ENCODE data around the gene ZNRF2.
"Not testable (repeated sequence)": the region's sequence is repeated elsewhere in the genome, so short reads cannot be mapped to it uniquely, and the experiment has no call there.

ZNRF2 gene

DNA sequence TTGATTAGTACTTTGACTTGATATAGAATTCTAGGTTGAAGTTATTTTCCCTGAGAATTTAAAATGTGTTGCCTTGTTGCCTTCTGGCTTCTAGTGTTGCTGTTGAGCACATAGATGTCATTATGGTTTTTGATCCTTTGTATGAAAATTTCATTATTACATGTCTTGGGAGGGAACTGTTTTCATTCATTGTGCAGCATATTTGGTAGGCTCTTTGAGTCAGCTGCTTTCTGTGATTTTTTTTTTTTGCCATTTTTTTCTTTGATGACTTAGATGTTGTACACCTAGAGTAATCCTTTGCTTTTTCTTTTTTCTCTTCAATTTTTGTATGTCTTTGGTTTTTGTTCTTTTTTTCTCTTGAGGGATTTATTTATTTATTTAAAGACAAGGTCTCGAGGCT is 13.1 kb downstream of the ZNRF2 start:
- not testable (repeated sequence) for H3K4me1 ChIP-seq (ENCODE audit: control insufficient read depth, insufficient read depth, low read length); H3K9ac ChIP-seq (ENCODE audit: low read depth, low read length); H3K4me3 ChIP-seq (ENCODE audit: low read depth, low read length); H3K27me3 ChIP-seq (ENCODE audit: control insufficient read depth, insufficient read depth, low read length); H3K36me3 ChIP-seq (ENCODE audit: control insufficient read depth, insufficient read depth, low read length); H3K9me3 ChIP-seq (ENCODE audit: control insufficient read depth, insufficient read depth, low read length)

DNA sequence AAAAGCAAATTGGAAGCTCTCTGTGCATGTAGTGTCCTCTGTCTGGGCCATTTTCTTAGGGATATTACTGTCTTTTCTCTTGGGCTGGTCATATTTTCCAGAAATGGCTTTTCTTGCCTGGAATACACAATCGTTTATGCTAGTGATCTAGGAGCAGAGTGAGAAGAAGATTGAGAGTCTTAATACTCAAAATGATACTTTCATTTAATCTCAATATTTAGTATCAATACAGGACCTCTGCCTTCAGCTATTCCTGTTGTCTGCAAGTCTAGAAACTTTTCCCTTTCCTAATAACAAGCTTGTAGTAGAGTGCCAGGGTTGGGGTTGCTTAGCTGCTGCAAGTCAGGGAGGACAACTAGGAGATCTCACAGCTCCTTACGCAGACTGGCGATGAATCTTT is 14.0 kb downstream of the ZNRF2 start:
- H3K27me3 ChIP-seq (ENCODE audit: control insufficient read depth, insufficient read depth, low read length); H3K4me3 ChIP-seq (ENCODE audit: low read depth, low read length); H3K9ac ChIP-seq (ENCODE audit: low read depth, low read length); H3K36me3 ChIP-seq (ENCODE audit: control insufficient read depth, insufficient read depth, low read length); H3K9me3 ChIP-seq (ENCODE audit: control insufficient read depth, insufficient read depth, low read length); H3K4me1 ChIP-seq (ENCODE audit: control insufficient read depth, insufficient read depth, low read length): not testable (repeated sequence)

DNA sequence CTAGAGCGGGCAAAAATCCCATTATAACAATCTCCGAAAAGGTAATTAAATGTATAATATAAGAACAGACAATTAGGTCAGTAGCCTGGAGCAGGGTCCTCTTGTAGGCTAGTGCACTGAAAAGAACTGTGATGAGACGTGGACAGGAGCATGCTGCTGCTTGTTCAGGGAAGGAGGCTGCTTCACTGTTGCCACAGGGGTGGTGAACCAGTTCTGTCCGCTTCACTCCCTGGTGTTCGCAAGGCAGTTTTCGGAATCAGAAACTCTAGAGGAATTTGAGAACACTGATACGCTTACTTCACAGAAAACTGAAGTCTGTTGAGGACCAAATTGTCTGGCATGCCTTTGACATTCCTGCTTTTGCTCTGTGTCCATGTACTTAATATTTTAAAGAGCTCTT is 17.4 kb downstream of the ZNRF2 start:
- Histone ChIP-seq H3K4me1 (ENCODE audit: control insufficient read depth, insufficient read depth, low read length) (peaks cover 10% of the 10 kb centered on the region), H3K27me3 (ENCODE audit: control insufficient read depth, insufficient read depth, low read length) (no peaks in the 10 kb centered on the region), H3K9ac (ENCODE audit: low read depth, low read length) (no peak overlapping the region), H3K9me3 (ENCODE audit: control insufficient read depth, insufficient read depth, low read length) (no peaks in the 10 kb centered on the region), H3K4me3 (ENCODE audit: low read depth, low read length) (no peak overlapping the region), H3K36me3 (ENCODE audit: control insufficient read depth, insufficient read depth, low read length) (no peaks in the 10 kb centered on the region)

DNA sequence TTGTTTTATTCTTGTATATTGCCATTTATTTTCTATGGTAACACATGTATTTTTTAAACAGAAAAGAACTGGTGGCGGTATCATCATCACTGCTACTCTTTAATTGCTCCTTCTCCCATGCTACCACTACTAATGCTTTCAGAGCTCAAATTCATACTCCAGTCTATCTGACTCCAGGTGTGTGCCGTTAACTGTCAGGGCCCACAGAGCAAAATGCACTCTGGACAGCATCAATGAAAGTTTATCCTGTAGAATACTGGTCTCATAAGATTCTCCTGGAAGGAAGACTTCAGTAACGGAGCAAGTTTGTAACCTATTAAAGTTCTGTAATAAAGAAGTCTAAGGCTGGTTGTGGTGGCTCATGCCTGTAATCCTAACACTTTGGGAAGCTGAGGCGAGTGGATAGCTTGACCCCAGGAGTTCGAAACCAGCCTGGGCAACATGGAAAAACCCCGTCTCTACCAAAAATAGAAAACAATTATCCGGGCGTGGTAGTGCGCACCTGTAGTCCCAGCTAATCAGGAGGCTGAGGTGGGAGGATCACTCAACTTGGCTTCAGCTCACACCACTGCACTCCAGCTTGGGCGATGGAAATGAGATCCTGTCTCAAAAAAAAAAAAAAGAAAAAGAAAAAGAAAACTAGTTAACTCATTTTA is 18.4 kb downstream of the ZNRF2 start:
- H3K27me3 ChIP-seq (ENCODE audit: control insufficient read depth, insufficient read depth, low read length), result no peaks in the 10 kb centered on the region
- H3K4me1 ChIP-seq (ENCODE audit: control insufficient read depth, insufficient read depth, low read length), result peaks cover 16% of the 10 kb centered on the region
- no peaks in the 10 kb centered on the region for H3K36me3 ChIP-seq (ENCODE audit: control insufficient read depth, insufficient read depth, low read length)
- H3K4me3 ChIP-seq (ENCODE audit: low read depth, low read length), result no peak overlapping the region
- no peaks in the 10 kb centered on the region for H3K9me3 ChIP-seq (ENCODE audit: control insufficient read depth, insufficient read depth, low read length)
- no peak overlapping the region for H3K9ac ChIP-seq (ENCODE audit: low read depth, low read length)

DNA sequence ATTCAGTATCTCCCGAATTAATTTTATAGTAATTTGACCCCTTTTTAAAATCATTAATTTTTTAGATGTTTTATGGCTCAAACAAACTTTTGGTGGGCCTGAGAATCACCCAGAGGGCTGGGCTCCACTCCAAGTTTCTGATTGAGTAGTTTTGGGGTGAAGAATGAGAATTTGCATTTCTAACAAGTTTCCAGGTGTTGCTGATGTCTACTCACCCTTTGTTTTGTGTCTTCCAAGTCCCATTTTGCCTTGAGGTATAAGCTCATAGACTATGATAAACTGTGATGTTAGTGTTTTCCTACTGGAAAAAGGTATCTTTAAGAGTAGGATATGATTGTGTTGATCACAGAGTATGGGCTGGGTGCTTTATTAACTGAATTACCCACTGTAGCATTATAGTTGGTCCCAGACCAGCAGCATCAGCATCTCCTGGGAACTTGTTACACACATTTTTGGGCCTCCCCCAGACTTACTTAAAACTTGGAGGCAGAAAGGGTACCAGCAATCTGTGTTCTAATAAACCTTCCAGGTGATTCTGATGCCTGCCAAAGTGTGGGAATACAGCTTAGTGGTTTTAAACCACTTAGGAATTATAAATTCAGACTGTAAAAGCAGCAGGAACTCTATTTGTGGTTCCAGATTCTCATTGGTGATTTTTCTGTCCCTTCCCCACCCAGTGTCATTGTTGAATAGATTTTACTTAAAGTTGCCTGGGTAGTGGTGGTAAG is 19.1 kb downstream of the ZNRF2 start:
- H3K9me3 ChIP-seq (ENCODE audit: control insufficient read depth, insufficient read depth, low read length), result no peaks in the 10 kb centered on the region
- H3K9ac ChIP-seq (ENCODE audit: low read depth, low read length), result no peak overlapping the region
- H3K4me1 ChIP-seq (ENCODE audit: control insufficient read depth, insufficient read depth, low read length), result peaks cover 19% of the 10 kb centered on the region
- no peaks in the 10 kb centered on the region for H3K27me3 ChIP-seq (ENCODE audit: control insufficient read depth, insufficient read depth, low read length)
- H3K36me3 ChIP-seq (ENCODE audit: control insufficient read depth, insufficient read depth, low read length), result no peaks in the 10 kb centered on the region
- H3K4me3 ChIP-seq (ENCODE audit: low read depth, low read length), result no peak overlapping the region

DNA sequence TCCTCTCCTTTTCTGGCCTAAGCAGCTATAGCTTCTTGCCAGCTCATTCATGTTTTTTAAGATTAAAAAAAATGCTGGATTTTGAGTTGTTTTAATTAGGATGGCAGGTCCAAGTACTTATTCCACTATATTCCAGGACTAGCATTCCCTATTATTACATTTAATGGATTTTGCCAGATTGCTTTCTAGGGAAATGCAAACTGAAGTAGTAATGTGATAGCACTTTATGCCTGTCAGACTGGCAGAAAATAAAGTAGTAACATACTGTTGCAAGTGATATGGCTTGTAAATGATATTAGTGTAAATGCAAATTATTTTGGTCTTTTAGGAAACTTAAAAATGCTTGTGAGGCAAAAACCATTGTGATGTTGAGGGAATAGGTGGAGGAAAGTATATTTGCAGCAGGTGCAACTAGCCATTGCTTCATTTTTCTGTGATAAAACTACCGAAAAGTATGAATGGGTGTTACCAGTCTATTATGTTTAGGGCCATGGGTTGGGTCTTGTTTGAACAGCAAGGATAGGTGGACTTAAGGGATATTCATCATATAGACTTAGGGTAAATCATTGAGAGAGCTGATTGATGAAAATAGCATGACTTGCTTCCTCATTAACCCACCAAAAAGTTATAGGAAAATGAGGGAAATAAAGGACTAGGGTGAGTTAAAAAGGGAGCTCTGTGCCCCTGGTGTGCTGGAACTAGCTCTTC is 19.9 kb downstream of the ZNRF2 start:
- Histone ChIP-seq H3K4me1 (ENCODE audit: control insufficient read depth, insufficient read depth, low read length) (peaks cover 19% of the 10 kb centered on the region), H3K9ac (ENCODE audit: low read depth, low read length) (no peak overlapping the region), H3K27me3 (ENCODE audit: control insufficient read depth, insufficient read depth, low read length) (no peaks in the 10 kb centered on the region), H3K4me3 (ENCODE audit: low read depth, low read length) (no peak overlapping the region), H3K9me3 (ENCODE audit: control insufficient read depth, insufficient read depth, low read length) (no peaks in the 10 kb centered on the region), H3K36me3 (ENCODE audit: control insufficient read depth, insufficient read depth, low read length) (no peaks in the 10 kb centered on the region)

DNA sequence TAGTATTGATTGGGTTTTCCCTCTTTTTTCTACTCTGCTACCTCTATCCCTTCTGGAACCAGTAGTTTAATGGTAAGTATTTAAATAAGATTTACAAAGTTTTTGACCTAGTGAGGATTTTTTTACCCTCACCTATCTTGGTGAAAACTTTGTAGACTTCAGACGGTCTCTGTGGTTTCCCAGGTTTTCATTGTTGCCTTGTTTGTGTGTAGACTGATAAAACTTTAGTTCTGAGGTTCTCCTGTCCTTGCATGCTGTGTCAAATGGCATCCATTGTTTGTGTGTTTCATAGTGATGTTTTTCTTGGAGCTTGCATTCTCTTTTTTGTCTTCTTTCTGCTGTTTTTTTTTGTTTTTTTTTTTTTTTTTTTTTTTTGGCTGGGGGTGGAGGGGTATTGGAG is 22.6 kb downstream of the ZNRF2 start:
- H3K9me3 ChIP-seq (ENCODE audit: control insufficient read depth, insufficient read depth, low read length), result no peaks in the 10 kb centered on the region
- H3K4me1 ChIP-seq (ENCODE audit: control insufficient read depth, insufficient read depth, low read length), result peaks cover 18% of the 10 kb centered on the region
- H3K9ac ChIP-seq (ENCODE audit: low read depth, low read length), result no peak overlapping the region
- no peaks in the 10 kb centered on the region for H3K27me3 ChIP-seq (ENCODE audit: control insufficient read depth, insufficient read depth, low read length)
- H3K36me3 ChIP-seq (ENCODE audit: control insufficient read depth, insufficient read depth, low read length), result no peaks in the 10 kb centered on the region
- no peak overlapping the region for H3K4me3 ChIP-seq (ENCODE audit: low read depth, low read length)

DNA sequence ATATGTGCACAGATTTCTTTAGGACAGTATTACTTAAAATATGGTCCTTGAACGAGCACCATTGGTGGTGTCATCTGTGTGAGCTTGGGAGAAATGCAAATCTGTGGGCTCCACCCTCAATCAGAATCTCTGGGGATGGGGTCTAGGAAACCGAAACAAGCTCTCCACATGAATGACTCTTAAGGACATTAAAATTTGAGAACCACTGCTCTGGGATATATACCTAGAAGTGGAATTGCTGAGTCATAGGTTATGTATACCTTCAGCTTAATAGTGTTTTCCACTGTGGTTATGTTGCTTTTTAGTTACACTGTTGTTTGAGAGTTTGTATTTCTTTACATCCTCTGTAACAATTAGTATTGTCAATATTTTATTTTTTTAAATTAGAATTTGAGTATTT is 24.0 kb downstream of the ZNRF2 start:
- Histone ChIP-seq H3K4me3 (ENCODE audit: low read depth, low read length) (no peak overlapping the region), H3K9me3 (ENCODE audit: control insufficient read depth, insufficient read depth, low read length) (no peaks in the 10 kb centered on the region), H3K9ac (ENCODE audit: low read depth, low read length) (no peak overlapping the region), H3K27me3 (ENCODE audit: control insufficient read depth, insufficient read depth, low read length) (no peaks in the 10 kb centered on the region), H3K36me3 (ENCODE audit: control insufficient read depth, insufficient read depth, low read length) (no peaks in the 10 kb centered on the region), H3K4me1 (ENCODE audit: control insufficient read depth, insufficient read depth, low read length) (peaks cover 20% of the 10 kb centered on the region)

DNA sequence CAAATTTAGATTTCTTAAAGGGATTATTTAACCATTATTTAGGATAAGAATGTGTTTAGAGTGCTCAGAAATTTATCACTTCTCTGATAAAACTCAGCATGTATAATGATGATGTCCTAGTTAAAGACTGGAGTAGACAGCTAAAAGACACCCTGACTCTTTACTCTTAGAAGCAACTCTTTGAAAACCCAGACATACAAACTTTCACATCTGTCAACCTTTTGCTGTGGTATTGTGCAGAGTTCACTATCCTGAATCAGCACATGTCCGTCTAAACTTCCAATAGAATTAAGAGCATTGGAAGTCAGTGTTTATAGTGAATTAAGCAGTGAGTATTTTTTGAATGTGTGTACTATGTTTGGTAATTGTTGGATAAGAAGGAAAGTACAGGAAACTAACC is 24.9 kb downstream of the ZNRF2 start:
- Histone ChIP-seq H3K27me3 (ENCODE audit: control insufficient read depth, insufficient read depth, low read length) (no peaks in the 10 kb centered on the region), H3K4me1 (ENCODE audit: control insufficient read depth, insufficient read depth, low read length) (peaks cover 20% of the 10 kb centered on the region), H3K9me3 (ENCODE audit: control insufficient read depth, insufficient read depth, low read length) (no peaks in the 10 kb centered on the region), H3K9ac (ENCODE audit: low read depth, low read length) (no peak overlapping the region), H3K4me3 (ENCODE audit: low read depth, low read length) (no peak overlapping the region), H3K36me3 (ENCODE audit: control insufficient read depth, insufficient read depth, low read length) (no peaks in the 10 kb centered on the region)

DNA sequence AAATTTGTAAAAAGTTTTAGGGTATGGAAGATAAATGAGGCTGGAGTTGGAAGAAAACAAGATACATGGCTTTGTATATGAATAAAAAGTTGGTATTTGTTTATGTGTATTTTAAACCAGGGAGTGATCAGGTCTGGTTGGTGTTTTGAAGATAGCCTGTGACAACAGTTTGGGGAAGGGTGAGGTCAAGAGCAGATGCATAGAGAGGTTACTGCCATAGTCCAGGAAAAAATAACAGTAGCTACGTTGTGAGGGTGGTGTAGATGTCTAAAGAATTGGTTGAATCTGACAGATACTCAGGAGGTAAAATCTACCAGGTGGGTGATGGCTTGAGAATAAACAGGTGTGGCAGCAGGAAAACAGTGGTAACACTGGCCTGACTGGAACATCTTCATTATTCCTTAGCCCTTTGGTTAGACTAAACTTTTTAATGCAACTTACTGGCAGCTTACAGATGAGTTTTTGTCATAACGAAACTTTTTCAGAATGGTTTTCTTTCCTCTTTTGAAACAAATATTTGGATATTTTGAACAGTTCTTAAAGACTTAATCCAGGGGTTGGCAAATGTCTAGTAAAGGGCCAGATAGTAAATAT is 25.5 kb downstream of the ZNRF2 start:
- Histone ChIP-seq H3K36me3 (ENCODE audit: control insufficient read depth, insufficient read depth, low read length) (no peaks in the 10 kb centered on the region), H3K4me3 (ENCODE audit: low read depth, low read length) (no peak overlapping the region), H3K9ac (ENCODE audit: low read depth, low read length) (no peak overlapping the region), H3K4me1 (ENCODE audit: control insufficient read depth, insufficient read depth, low read length) (peaks cover 20% of the 10 kb centered on the region), H3K9me3 (ENCODE audit: control insufficient read depth, insufficient read depth, low read length) (no peaks in the 10 kb centered on the region), H3K27me3 (ENCODE audit: control insufficient read depth, insufficient read depth, low read length) (no peaks in the 10 kb centered on the region)

DNA sequence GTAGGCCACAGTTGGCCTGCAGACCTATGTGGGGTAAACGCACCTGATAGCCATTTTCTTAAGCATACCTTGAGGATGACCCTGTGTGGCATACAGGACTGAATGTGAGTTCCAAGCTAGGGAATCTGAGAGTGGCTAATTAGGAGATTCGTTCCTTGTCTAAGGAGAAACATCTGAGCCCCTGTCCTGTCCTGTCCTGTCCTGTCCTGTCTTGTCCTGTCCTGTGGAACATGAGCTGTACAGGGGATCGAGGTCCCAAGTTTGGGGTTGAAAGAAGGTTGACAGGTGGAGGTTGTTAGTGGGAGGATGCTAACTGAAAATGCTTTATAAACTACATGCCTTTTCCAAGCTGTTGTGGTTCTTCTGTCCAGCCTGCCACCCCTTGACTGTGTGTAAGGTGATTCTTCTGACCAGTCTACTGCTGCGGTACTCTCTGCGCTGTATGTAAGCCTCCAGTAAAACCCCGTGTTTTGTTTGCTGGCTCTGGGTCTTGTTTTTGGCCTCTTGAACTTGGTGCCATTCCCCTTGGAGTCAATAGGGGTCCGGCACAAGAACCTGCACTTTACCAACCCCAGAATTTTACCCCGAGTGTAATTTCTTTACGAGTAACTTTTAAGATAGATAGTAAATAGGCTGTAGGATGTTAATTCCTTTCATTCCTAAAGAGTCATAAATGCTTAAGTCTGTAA is 26.4 kb downstream of the ZNRF2 start:
- Histone ChIP-seq H3K4me3 (ENCODE audit: low read depth, low read length) (no peak overlapping the region), H3K4me1 (ENCODE audit: control insufficient read depth, insufficient read depth, low read length) (peaks cover 20% of the 10 kb centered on the region), H3K9ac (ENCODE audit: low read depth, low read length) (no peak overlapping the region), H3K27me3 (ENCODE audit: control insufficient read depth, insufficient read depth, low read length) (no peaks in the 10 kb centered on the region), H3K36me3 (ENCODE audit: control insufficient read depth, insufficient read depth, low read length) (no peaks in the 10 kb centered on the region), H3K9me3 (ENCODE audit: control insufficient read depth, insufficient read depth, low read length) (no peaks in the 10 kb centered on the region)

Measured in iPS-15b (cell line).